ENCODE results near the gene AGRN. TPM values are rescaled to one million over a fixed set of nuclear protein-coding genes. Genes with fewer than 3 reads are reported as not detected.
"Not testable (repeated sequence)": the region's sequence is repeated elsewhere in the genome, so short reads cannot be mapped to it uniquely, and the experiment has no call there.

Gene AGRN
- total RNA-seq, 2 experiments from 2014 or later, result 12.4 to 14.6 TPM

GRCh38 chr1:1024149-1024770 is 4.3 kb downstream of the AGRN start:
- DNase-seq (no peak), ATAC-seq (no peak)
- Mint-ChIP-seq H3K36me3 (ENCODE audit: low read depth) (no peaks in the 10 kb centered on the region), H3K4me1 (ENCODE audit: low read depth) (peaks cover 12% of the 10 kb centered on the region), H3K27me3 (ENCODE audit: low read depth) (peaks cover 4% of the 10 kb centered on the region), H3K4me3 (no peak overlapping the region), H3K27ac (no peak overlapping the region), H3K9me3 (ENCODE audit: insufficient read depth) (no peaks in the 10 kb centered on the region)
- ChIA-PET CTCF (interaction anchor here (1.3 to 1.9 kb wide), 2 partner anchors 17 to 40 kb away, joined by 3 to 5 read pairs; no protein-coding TSS in a partner anchor), POLR2A (no interaction called here)

GRCh38 chr1:1024771-1025699 is 5.1 kb downstream of the AGRN start:
- Mint-ChIP-seq H3K4me1 (ENCODE audit: low read depth) (peaks cover 12% of the 10 kb centered on the region), H3K4me3 (no peak overlapping the region), H3K36me3 (ENCODE audit: low read depth) (no peaks in the 10 kb centered on the region), H3K27ac (no peak overlapping the region), H3K27me3 (ENCODE audit: low read depth) (peaks cover 4% of the 10 kb centered on the region), H3K9me3 (ENCODE audit: insufficient read depth) (no peaks in the 10 kb centered on the region)
- CTCF ChIA-PET, result no interaction called here
- ATAC-seq (no peak), DNase-seq (no peak)
- POLR2A ChIA-PET, result no interaction called here

DNA sequence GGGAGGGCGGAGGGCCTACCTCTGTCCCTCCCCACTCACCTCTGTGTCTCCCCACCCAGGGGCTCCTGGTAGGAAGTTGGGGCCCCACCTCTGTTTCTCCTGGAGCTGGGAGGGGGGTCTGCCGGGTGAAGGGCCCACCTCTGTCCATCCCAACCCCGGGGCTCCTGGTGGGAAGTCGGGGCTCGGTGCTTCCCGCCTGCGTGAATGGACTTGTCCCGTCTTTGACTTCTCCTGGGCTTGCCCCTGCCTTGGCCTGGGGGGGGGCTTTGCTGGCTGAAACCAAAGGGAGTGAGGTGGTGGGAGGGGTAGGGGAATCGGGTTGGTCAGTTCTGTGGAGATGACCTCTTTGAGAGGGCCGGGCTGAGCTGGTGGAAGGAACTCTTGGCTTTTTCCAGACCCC is 5.8 kb downstream of the AGRN start:
- Mint-ChIP-seq H3K27ac (no peak overlapping the region), H3K27me3 (ENCODE audit: low read depth) (peaks cover 4% of the 10 kb centered on the region), H3K4me3 (no peak overlapping the region), H3K9me3 (ENCODE audit: insufficient read depth) (no peaks in the 10 kb centered on the region), H3K36me3 (ENCODE audit: low read depth) (no peaks in the 10 kb centered on the region), H3K4me1 (ENCODE audit: low read depth) (peaks cover 12% of the 10 kb centered on the region)
- ChIA-PET POLR2A (no interaction called here), CTCF (no interaction called here)
- ATAC-seq, result no peak
- DNase-seq, result no peak

- CTCF ChIA-PET, result no interaction called here
- POLR2A ChIA-PET, result no interaction called here
Observed at GRCh38 chr1:1026599-1027413, 6.9 kb downstream of the AGRN start.

DNA sequence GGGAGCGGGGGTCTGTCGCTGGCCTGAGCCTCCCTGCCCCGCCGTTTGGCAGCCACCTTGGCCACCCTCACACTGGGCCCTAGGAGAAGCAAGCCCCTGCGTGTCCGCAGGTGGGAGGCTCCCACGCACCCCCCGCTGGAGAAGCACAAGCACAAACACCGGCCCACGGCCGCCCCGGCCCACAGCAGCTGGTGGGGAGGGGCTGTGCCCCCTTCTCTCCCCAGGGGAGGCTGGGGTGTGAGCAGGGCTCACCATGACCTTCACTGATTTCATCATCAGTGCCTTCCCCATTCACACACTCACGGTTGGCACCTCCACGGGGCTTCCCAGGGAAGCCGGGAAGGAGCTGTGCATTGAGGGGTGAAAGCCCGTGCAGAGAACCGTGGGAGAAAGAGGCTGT is 7.9 kb downstream of the AGRN start:
- H3K9me3 Mint-ChIP-seq (ENCODE audit: insufficient read depth), result no peaks in the 10 kb centered on the region
- DNase-seq (no peak), ATAC-seq (no peak)
- H3K27ac Mint-ChIP-seq, result no peak overlapping the region
- POLR2A ChIA-PET, result no interaction called here
- no peaks in the 10 kb centered on the region for H3K27me3 Mint-ChIP-seq (ENCODE audit: low read depth)
- CTCF ChIA-PET, result no interaction called here
- H3K4me1 Mint-ChIP-seq (ENCODE audit: low read depth), result peaks cover 7% of the 10 kb centered on the region
- no peaks in the 10 kb centered on the region for H3K36me3 Mint-ChIP-seq (ENCODE audit: low read depth)
- no peak overlapping the region for H3K4me3 Mint-ChIP-seq

More at GRCh38 chr1:1026599-1027413, 6.9 kb downstream of the AGRN start:
- no peak overlapping the region for H3K4me3 Mint-ChIP-seq
- H3K27me3 Mint-ChIP-seq (ENCODE audit: low read depth), result peaks cover 4% of the 10 kb centered on the region
- H3K36me3 Mint-ChIP-seq (ENCODE audit: low read depth), result no peaks in the 10 kb centered on the region
- H3K9me3 Mint-ChIP-seq (ENCODE audit: insufficient read depth), result no peaks in the 10 kb centered on the region
- ATAC-seq (no peak), DNase-seq (no peak)
- peaks cover 8% of the 10 kb centered on the region for H3K4me1 Mint-ChIP-seq (ENCODE audit: low read depth)
- H3K27ac Mint-ChIP-seq, result no peak overlapping the region

- POLR2A ChIA-PET; H3K4me3 Mint-ChIP-seq; H3K36me3 Mint-ChIP-seq (ENCODE audit: low read depth); H3K9me3 Mint-ChIP-seq (ENCODE audit: insufficient read depth); H3K4me1 Mint-ChIP-seq (ENCODE audit: low read depth); H3K27ac Mint-ChIP-seq; DNase-seq; H3K27me3 Mint-ChIP-seq (ENCODE audit: low read depth); ATAC-seq: not testable (repeated sequence)
- CTCF ChIA-PET, result interaction anchor here (1.0 to 4.0 kb wide), 4 partner anchors 28 to 274 kb away, joined by 3 to 52 read pairs (median 9); no protein-coding TSS in a partner anchor
Observed at GRCh38 chr1:1030867-1031658, 11.1 kb downstream of the AGRN start.

- ChIA-PET CTCF (interaction anchor here (0.9 to 4.0 kb wide), 9 partner anchors 10 to 341 kb away, joined by 3 to 52 read pairs (median 5); no protein-coding TSS in a partner anchor), POLR2A (no interaction called here)
- Mint-ChIP-seq H3K27me3 (ENCODE audit: low read depth) (peaks cover 2% of the 10 kb centered on the region), H3K4me3 (no peak overlapping the region), H3K9me3 (ENCODE audit: insufficient read depth) (no peaks in the 10 kb centered on the region), H3K36me3 (ENCODE audit: low read depth) (no peaks in the 10 kb centered on the region), H3K4me1 (ENCODE audit: low read depth) (peaks cover 9% of the 10 kb centered on the region), H3K27ac (no peak overlapping the region)
- ATAC-seq, result no peak
- DNase-seq, result no peak
Observed at GRCh38 chr1:1031659-1032235, 11.8 kb downstream of the AGRN start.

GRCh38 chr1:1032424-1032823 is 12.5 kb downstream of the AGRN start:
- no peak for ATAC-seq
- DNase-seq, result no peak
- POLR2A ChIA-PET, result interaction anchor here (1.0 to 1.5 kb wide), 2 partner anchors 31 to 337 kb away, joined by 3 to 13 read pairs; no protein-coding TSS in a partner anchor
- Mint-ChIP-seq H3K27ac (no peak overlapping the region), H3K9me3 (ENCODE audit: insufficient read depth) (no peaks in the 10 kb centered on the region), H3K36me3 (ENCODE audit: low read depth) (no peaks in the 10 kb centered on the region), H3K4me3 (peak overlapping the region; percentile 10), H3K27me3 (ENCODE audit: low read depth) (peaks cover 2% of the 10 kb centered on the region), H3K4me1 (ENCODE audit: low read depth) (peaks cover 9% of the 10 kb centered on the region)
- CTCF ChIA-PET, result interaction anchor here (0.8 to 4.0 kb wide), 13 partner anchors 11 to 340 kb away, joined by 3 to 52 read pairs (median 6); partner anchors contain the start of gene AGRN

DNA sequence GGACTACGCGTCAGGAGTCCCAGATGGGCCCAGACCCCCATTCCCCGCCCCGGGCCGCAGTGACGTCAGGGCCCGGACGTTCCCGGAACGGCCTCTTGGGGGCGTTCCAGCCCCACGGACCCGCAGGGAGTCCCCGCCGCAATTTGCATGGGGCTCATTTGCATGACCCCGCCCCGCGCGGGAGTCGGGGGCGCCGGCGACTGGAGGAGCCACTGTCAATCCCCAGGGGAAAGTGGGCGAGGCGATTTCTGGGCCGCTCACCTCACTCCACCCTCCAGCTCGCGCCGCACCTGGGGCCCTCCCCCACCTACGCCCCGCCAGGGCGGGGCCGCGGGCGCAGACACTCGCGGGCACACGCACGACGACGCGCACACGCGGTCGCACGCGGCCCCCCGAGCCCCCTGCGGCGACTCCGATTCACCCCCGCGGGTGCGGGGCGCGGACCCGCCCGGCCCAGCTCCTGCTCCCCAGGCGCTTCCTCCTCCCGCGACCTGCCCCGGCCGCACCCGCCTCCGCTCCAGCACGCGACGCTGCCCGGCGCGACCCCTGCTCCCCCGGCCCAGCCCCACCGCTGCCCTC is 13.2 kb downstream of the AGRN start:
- no peaks in the 10 kb centered on the region for H3K9me3 Mint-ChIP-seq (ENCODE audit: insufficient read depth)
- H3K27ac Mint-ChIP-seq, result no peak overlapping the region
- H3K4me1 Mint-ChIP-seq (ENCODE audit: low read depth), result peaks cover 12% of the 10 kb centered on the region
- ChIA-PET POLR2A (interaction anchor here (0.5 to 1.5 kb wide), 4 partner anchors 30 to 393 kb away, joined by 3 to 13 read pairs (median 3); partner anchors contain the start of gene AURKAIP1), CTCF (interaction anchor here (0.7 to 4.0 kb wide), 16 partner anchors 11 to 339 kb away, joined by 3 to 52 read pairs (median 4); partner anchors contain the start of genes AGRN and ISG15)
- no peaks in the 10 kb centered on the region for H3K36me3 Mint-ChIP-seq (ENCODE audit: low read depth)
- H3K4me3 Mint-ChIP-seq, result peak overlapping the region; percentile 46
- peaks cover 2% of the 10 kb centered on the region for H3K27me3 Mint-ChIP-seq (ENCODE audit: low read depth)
- DNase-seq (peak; percentile 95), ATAC-seq (peak; percentile 93)

DNA sequence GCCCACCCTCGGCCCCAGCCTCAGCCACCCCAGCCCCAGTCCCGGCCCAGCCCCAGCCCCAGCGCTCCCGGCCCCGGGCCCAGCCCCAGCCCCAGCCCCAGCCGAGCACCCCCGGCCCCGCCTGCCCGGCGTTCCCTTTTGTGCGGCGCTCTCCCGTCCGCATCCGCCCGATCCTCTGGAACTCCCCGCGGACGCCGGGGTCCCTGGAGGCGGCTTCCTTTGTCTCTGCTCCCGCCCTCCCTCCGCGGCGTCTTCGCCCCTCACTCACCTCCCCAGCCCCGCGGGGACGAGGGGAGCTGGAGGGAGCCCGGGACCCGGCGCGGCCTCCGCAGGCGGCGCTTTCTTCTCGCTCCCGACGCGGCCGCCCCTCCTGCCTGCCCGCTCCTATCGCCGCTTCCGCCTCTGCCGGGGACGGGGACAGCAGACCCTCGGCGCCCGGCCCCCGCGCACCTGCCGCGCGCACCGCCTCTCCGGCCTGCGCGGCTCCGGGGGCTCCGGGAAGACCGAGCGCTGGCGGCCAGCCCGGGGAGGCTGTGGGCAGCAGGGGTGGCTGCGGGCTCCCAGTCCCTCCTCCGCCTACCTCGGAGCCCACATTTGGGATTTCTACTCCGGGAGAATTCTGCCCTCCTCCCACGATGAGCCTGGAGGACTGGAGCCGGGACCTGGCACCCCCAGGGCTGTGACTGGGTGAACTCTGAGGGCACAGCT is 14.0 kb downstream of the AGRN start:
- ChIA-PET POLR2A (interaction anchor here (0.8 to 1.5 kb wide), 2 partner anchors 29 to 341 kb away, joined by 3 to 13 read pairs; partner anchors contain the start of gene AURKAIP1), CTCF (interaction anchor here (0.6 to 4.0 kb wide), 14 partner anchors 10 to 258 kb away, joined by 3 to 52 read pairs (median 6); partner anchors contain the start of gene AGRN)
- peaks cover 2% of the 10 kb centered on the region for H3K36me3 Mint-ChIP-seq (ENCODE audit: low read depth)
- no peaks in the 10 kb centered on the region for H3K9me3 Mint-ChIP-seq (ENCODE audit: insufficient read depth)
- H3K27ac Mint-ChIP-seq, result no peak overlapping the region
- H3K4me3 Mint-ChIP-seq, result peak overlapping the region; percentile 56
- ATAC-seq, result peak; percentile 10
- peaks cover 2% of the 10 kb centered on the region for H3K27me3 Mint-ChIP-seq (ENCODE audit: low read depth)
- no peak for DNase-seq
- H3K4me1 Mint-ChIP-seq (ENCODE audit: low read depth), result peaks cover 19% of the 10 kb centered on the region
